ENCODE measurements around the gene BPHL.

- TF ChIP-seq POLR2A (IDR thresholded peaks at IDR 0.05): no peak
- TF ChIP-seq CTCF (IDR thresholded peaks at IDR 0.05): no peak
These were observed 9.6 kb upstream of the BPHL start for GRCh38 chr6:3108746-3109414.

Data from testis (tissue), 2 donors.